HUES64 (cell line): Measurements from ENCODE around the gene P4HB.

Source experiments
- H3K27ac ChIP-seq: 2 replicates; pipeline ENCODE4 v1.7.0; 2013; ENCODE audit warnings: low read depth, low read length, inconsistent platforms
- H3K27me3 ChIP-seq: 2 replicates; pipeline ENCODE4 v1.6.1; 2013; ENCODE audit warnings: mild to moderate bottlenecking, low read length; ENCODE audit not compliant: insufficient read depth
- H3K36me3 ChIP-seq: 2 replicates; pipeline ENCODE4 v1.6.1; 2013; ENCODE audit warnings: mild to moderate bottlenecking, low read length; ENCODE audit not compliant: insufficient read depth
- H3K4me1 ChIP-seq: 2 replicates; pipeline ENCODE4 v1.6.1; 2013; ENCODE audit warnings: mild to moderate bottlenecking, low read length, moderate library complexity; ENCODE audit not compliant: insufficient read depth
- H3K4me3 ChIP-seq: 2 replicates; pipeline ENCODE4 v1.5.1; 2013; ENCODE audit warnings: mild to moderate bottlenecking, low read length, moderate library complexity
- H3K9ac ChIP-seq: 2 replicates; pipeline ENCODE4 v1.6.1; 2013; ENCODE audit warnings: mild to moderate bottlenecking, low read depth, low read length
- H3K9me3 ChIP-seq: 2 replicates; pipeline ENCODE4 v1.6.1; 2013; ENCODE audit warnings: low read depth, low read length; ENCODE audit not compliant: insufficient read depth
- WGBS: fragments of 150-250, 120-280 bp; methylation state at CpG from one replicate; pipeline ENCODE4 v1.1.7; 2013; ENCODE audit warnings: missing lambda C conversion rate; 5-methylcytosine and 5-hydroxymethylcytosine counted together

Gene P4HB

DNA sequence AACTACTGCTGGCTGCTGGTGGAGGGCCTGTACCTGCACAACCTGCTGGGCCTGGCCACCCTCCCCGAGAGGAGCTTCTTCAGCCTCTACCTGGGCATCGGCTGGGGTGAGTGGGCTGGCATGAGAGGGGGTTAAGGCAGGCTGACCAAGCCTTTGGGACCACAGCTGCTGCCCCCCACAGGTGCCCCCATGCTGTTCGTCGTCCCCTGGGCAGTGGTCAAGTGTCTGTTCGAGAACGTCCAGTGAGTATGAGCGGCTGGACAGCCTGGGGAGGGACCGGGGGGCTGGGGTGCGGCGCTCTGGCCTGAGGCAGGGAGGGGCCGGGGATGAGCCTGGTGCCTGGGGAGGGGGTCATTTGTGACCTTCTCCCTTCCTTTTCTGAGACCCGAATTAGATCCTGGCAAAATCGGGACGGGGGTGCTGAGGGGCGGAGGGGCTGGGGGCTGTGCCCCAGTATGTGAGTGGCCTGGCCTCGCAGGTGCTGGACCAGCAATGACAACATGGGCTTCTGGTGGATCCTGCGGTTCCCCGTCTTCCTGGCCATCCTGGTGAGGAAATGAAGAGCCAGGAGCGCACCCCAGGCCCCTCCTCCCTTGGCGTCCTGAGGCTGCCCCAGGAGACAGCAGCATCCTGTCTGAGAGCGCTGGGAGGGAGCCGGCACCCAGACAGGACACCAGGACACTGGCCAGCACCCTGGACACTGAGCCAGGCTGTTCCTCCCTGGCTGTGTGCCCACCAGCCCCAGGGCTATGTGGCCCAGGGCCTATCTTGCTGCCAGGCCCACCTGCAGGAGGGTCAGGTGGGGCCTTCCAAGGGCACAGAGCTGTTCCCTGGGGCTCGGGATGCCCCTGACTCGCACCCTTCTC is 48.4 kb downstream of the P4HB start:
- H3K9ac ChIP-seq: no peak overlapping the region
- no peak overlapping the region for H3K27ac ChIP-seq
- H3K36me3 ChIP-seq: no peaks in the 10 kb centered on the region
- no peaks in the 10 kb centered on the region for H3K9me3 ChIP-seq
- H3K4me3 ChIP-seq: no peak overlapping the region
- H3K27me3 ChIP-seq: peaks cover 10% of the 10 kb centered on the region
- H3K4me1 ChIP-seq: no peaks in the 10 kb centered on the region
- WGBS: 90% methylated on average over 24 of the region's 24 CpGs

DNA sequence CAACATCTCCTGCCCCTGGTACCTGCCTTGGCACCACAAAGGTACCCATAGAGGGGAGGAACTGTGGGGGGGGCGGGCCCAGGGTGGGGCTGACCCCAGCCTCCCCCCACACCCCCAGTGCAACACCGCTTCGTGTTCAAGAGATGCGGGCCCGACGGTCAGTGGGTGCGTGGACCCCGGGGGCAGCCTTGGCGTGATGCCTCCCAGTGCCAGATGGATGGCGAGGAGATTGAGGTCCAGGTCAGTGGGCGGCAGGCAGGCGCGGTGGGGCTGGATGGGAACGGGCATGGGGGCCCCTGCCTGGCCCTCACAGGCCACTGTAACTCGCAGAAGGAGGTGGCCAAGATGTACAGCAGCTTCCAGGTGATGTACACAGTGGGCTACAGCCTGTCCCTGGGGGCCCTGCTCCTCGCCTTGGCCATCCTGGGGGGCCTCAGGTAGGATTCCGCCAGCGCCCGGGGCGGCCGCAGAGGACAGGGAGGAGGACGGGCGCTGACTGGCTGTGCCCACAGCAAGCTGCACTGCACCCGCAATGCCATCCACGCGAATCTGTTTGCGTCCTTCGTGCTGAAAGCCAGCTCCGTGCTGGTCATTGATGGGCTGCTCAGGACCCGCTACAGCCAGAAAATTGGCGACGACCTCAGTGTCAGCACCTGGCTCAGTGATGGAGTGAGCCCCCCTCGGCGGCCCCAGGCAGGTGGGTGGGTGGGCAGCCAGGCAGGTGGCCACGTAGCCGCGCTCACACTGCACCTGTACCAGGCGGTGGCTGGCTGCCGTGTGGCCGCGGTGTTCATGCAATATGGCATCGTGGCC is 49.2 kb downstream of the P4HB start:
- H3K36me3 ChIP-seq: no peaks in the 10 kb centered on the region
- no peak overlapping the region for H3K9ac ChIP-seq
- no peaks in the 10 kb centered on the region for H3K4me1 ChIP-seq
- H3K4me3 ChIP-seq: no peak overlapping the region
- peaks cover 19% of the 10 kb centered on the region for H3K27me3 ChIP-seq
- H3K9me3 ChIP-seq: no peaks in the 10 kb centered on the region
- H3K27ac ChIP-seq: no peak overlapping the region
- WGBS: 92% methylated on average over 42 of the region's 42 CpGs

DNA sequence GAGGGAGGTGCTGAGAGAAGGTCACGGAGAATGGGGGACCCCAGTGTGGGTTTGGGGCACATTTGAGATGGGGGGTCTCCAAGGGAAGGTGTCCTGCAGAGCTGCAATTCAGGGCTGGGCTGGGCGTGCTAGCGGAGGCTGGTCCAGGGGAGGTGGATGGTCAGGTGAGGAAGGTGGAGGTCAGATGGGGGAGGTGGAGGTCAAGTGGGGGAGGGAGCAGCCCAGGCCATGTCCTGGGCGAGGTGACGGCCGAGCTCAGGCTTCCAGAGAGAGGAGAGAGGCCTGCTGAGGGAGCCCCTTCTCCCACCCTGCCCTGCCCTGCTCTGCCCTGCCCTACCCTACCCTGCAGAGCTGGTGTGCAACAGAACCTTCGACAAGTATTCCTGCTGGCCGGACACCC is 49.9 kb downstream of the P4HB start:
- Histone ChIP-seq H3K4me3 (no peak overlapping the region), H3K27ac (no peak overlapping the region), H3K4me1 (no peaks in the 10 kb centered on the region), H3K9me3 (no peaks in the 10 kb centered on the region), H3K36me3 (no peaks in the 10 kb centered on the region), H3K27me3 (peaks cover 25% of the 10 kb centered on the region), H3K9ac (no peak overlapping the region)
- WGBS: 80% methylated on average over 8 of the region's 8 CpGs

DNA sequence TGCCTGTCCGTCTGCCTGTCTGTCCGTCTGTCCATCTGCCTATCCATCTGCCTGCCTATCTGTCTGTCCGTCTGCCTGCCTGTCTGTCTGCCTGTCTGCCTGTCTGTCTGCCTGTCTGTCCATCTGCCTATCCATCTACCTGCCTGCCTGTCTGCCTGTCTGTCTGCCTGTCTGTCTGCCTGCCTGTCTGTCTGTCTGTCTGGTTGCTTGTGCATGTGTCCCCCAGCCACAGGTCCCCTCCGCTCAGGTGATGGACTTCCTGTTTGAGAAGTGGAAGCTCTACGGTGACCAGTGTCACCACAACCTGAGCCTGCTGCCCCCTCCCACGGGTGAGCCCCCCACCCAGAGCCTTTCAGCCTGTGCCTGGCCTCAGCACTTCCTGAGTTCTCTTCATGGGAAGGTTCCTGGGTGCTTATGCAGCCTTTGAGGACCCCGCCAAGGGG is 50.8 kb downstream of the P4HB start:
- H3K4me3 ChIP-seq: no peak overlapping the region
- 83% methylated on average over 7 of the region's 7 CpGs for WGBS
- H3K27me3 ChIP-seq: peaks cover 34% of the 10 kb centered on the region
- H3K36me3 ChIP-seq: no peaks in the 10 kb centered on the region
- H3K4me1 ChIP-seq: no peaks in the 10 kb centered on the region
- no peak overlapping the region for H3K27ac ChIP-seq
- H3K9ac ChIP-seq: no peak overlapping the region
- H3K9me3 ChIP-seq: no peaks in the 10 kb centered on the region

DNA sequence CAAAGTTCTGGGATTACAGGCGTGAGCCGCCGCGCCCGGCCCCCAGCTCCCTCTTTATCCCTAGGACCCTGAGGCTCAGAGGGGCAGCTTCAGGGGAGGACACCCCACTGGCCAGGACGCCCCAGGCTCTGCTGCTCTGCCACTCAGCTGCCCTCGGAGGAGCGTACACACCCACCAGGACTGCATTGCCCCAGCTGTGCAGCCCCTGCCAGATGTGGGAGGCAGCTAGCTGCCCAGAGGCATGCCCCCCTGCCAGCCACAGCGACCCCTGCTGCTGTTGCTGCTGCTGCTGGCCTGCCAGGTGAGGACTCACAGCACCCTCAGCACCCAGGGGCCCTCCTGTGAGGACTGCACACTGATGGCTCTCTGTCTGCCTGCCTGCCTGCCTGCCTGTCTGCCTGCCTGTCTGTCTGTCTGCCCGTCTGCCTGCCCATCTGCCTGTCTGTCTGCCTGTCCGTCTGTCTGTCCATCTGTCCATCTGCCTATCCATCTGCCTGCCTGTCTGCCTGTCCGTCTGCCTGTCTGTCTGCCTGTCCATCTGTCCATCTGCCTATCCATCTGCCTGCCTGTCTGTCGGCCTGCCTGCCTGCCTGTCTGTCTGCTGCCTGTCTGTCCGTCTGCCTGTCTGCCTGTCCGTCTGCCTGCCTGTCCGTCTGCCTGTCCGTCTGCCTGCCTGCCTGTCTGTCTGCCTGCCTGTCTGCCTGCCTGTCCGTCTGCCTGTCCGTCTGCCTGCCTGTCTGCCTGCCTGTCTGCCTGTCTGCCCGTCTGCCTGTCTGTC is 51.4 kb downstream of the P4HB start:
- 87% methylated on average over 20 of the region's 20 CpGs for WGBS
- Histone ChIP-seq H3K27me3 (peaks cover 40% of the 10 kb centered on the region), H3K4me3 (no peak overlapping the region), H3K9me3 (no peaks in the 10 kb centered on the region), H3K9ac (no peak overlapping the region), H3K27ac (no peak overlapping the region), H3K36me3 (no peaks in the 10 kb centered on the region), H3K4me1 (no peaks in the 10 kb centered on the region)

DNA sequence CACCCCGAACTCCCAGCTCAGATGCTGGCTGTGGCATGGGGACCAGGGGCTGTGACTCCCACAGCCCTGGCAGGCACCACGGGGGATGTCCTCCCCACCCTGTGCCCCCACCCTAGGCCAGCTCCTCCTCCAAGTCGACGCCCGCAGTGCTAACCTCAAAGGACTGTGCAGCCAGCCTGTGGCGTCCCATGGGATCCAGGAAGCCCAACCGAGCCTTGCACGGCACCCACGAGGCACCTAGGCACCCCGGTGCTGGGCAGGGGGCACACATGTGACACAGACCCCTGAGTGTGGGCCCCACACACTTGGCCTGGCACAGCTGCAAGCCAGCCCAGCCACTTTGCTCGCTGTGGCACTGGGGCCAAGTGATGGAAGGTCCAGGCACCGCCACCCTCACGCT is 52.5 kb downstream of the P4HB start:
- H3K4me3 ChIP-seq: no peak overlapping the region
- H3K4me1 ChIP-seq: no peaks in the 10 kb centered on the region
- 85% methylated on average over 13 of the region's 13 CpGs for WGBS
- no peak overlapping the region for H3K9ac ChIP-seq
- H3K27me3 ChIP-seq: peaks cover 51% of the 10 kb centered on the region
- H3K9me3 ChIP-seq: no peaks in the 10 kb centered on the region
- H3K36me3 ChIP-seq: no peaks in the 10 kb centered on the region
- H3K27ac ChIP-seq: no peak overlapping the region

DNA sequence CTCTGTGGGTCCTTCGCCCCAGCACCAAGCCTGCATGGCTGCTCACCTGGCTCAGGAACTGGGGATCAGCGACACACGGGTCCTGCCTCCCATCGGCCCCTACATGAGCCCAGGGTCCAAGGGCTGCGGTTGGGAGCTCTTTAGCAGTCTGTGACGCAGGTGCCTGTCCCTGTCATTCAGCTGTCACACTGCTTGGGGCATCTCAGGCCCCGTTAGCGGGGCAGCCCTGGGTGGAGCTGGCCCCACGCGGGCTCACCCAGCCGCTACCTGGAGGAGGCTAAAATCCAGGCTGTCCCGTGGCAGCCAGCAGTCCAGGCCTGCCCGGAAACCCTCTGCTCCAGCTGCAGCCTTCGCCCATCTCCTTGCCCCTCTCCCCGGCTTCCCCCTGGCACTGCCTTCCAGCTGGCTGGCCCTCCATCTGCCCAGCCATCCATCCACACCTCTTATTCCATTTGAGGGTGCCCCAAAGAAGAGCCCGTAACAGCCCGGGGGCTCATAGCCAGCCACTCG is 53.1 kb downstream of the P4HB start:
- Histone ChIP-seq H3K36me3 (no peaks in the 10 kb centered on the region), H3K4me3 (no peak overlapping the region), H3K4me1 (no peaks in the 10 kb centered on the region), H3K27ac (no peak overlapping the region), H3K27me3 (peaks cover 57% of the 10 kb centered on the region), H3K9me3 (no peaks in the 10 kb centered on the region), H3K9ac (no peak overlapping the region)
- WGBS: 74% methylated on average over 18 of the region's 18 CpGs

DNA sequence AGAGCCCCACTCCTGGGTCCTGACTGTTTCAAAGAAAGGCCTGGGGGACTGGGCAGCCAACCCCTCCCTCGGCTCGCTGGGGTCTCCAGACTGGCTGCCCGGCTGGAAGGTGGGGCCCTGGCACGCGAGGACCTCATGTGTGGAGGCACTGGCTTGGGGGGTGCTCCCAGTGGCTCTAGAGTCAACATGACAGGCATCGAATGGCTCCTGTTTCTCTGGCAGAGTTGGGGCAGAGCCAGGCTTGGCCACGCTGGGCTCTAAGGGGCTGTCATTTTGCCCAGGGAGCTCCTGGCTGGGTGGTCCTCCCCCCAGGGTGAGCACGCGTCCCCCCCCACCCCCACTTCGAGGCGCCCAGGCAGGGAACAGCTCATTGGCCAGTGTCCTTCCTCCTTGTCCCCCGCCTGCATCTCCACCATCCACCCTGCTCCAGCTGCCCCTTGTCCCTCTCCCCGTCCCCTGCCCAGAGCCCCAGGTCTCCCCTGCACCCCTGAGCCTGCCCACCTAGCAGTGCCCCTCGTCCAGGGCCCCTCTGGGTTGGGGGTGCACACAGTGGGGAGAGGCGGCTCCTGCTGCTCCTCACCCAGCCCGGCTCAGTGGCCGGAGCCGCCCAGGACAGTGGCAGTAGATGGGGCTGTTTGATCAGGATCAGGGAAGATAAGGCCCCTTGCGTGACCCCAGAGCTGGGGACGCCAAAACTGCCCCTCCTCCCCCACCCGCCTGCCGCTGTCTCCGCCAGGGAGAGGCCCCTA is 53.7 kb downstream of the P4HB start:
- Histone ChIP-seq H3K4me1 (no peaks in the 10 kb centered on the region), H3K4me3 (no peak overlapping the region), H3K9me3 (no peaks in the 10 kb centered on the region), H3K9ac (no peak overlapping the region), H3K27ac (no peak overlapping the region), H3K27me3 (peaks cover 63% of the 10 kb centered on the region), H3K36me3 (no peaks in the 10 kb centered on the region)
- WGBS: 62% methylated on average over 23 of the region's 23 CpGs

DNA sequence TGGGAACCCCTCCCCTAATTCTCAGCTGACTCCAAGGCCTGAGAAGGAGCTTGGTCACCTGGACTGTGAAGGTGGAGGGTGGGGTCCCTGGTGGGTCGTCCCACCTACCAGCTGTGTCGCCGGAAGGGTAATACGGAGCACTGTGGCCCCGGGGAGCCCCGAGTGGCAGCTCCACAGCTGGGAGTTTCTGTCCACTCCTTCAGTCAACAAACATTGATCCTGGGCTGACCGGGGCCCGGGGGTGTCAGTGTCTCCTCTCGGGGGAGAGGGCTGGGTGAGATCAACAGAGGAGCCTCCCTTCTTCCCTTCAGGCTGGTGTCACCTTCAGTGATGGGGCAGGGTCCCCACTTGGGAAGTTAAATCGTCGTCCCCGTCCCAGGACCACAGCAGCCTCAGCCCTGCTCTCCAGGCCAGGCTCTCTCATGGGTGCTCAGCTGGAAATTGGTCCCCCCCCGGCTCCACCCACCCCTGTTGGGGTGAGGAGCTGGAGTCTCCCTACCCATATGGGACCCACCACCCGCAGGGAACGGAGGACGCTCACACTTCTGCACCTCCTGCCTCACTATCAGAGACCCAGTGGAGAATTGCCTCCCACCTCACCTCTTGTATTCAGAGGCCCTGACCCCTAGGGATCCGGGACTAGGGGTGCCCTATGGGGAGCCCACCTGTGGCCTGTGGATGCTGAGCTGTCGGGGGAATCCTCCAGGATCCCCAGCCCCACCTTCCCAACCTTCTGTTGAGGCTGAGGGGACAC is 54.5 kb downstream of the P4HB start:
- H3K4me1 ChIP-seq: no peaks in the 10 kb centered on the region
- H3K4me3 ChIP-seq: no peak overlapping the region
- no peaks in the 10 kb centered on the region for H3K36me3 ChIP-seq
- no peak overlapping the region for H3K27ac ChIP-seq
- WGBS: 83% methylated on average over 18 of the region's 18 CpGs
- no peaks in the 10 kb centered on the region for H3K9me3 ChIP-seq
- no peak overlapping the region for H3K9ac ChIP-seq
- H3K27me3 ChIP-seq: peaks cover 71% of the 10 kb centered on the region
